HCT116 (cell line): ENCODE measurements around the gene PGM2L1. TPM values are rescaled to one million over a fixed set of nuclear protein-coding genes. Genes with fewer than 3 reads are reported as not detected.

Experiments
- ATAC-seq: fragments of 200-7000 bp; cut with Tn5 transposase; 2 replicates; pipeline ENCODE4 v1.9.1; 2020; ENCODE audit warnings: mild to moderate bottlenecking, moderate library complexity
- BruUV-seq: library from RNA; stranded (reverse); fragments of 400-500 nt; replicated peaks from 2 replicates; lab custom pipeline; 2021; lab: Mats Ljungman, UMichigan
- CTCF ChIA-PET: fragments of 300-600 bp; sonication (Branson Sonifier 250); formaldehyde crosslinking; loops from one replicate; lab custom pipeline; 2021; ENCODE audit warnings: antibody characterized with exemption; lab: Charles Lee
- POLR2A ChIA-PET: fragments of 300-600, 350-600 bp; sonication (Branson Sonifier 250); formaldehyde crosslinking; loops from one replicate; lab custom pipeline; 2021; ENCODE audit warnings: antibody characterized with exemption; lab: Charles Lee
- RAD21 ChIA-PET, 2 experiments: fragments of 300-600 bp; sonication (Branson Sonifier 250); formaldehyde crosslinking; loops; one replicate each; lab custom pipeline; 2023; ENCODE audit warnings: low total read pairs in 2 of 2; ENCODE audit not compliant: uncharacterized antibody in 2 of 2, unreplicated experiment in 2 of 2, low non-redundant PET in 1 of 2; lab: Charles Lee
- DNase-seq: peaks from one replicate; pipeline ENCODE4 v3.0.0-alpha.2; 2010; ENCODE audit warnings: low read depth, low spot score
- H2AFZ ChIP-seq: fragments of 200-600 bp; shearing (Covaris generic), sonication (generic); 2 replicates; pipeline ENCODE4 v1.6.1; 2017; ENCODE audit warnings: low read depth, mixed run types, mixed read lengths, antibody characterized with exemption, low read length; ENCODE audit not compliant: poor library complexity, severe bottlenecking
- H3K27ac ChIP-seq: 2 replicates; pipeline ENCODE4 v1.5.1; 2012; ENCODE audit warnings: low read depth, low read length
- H3K27me3 ChIP-seq: fragments of 200-600 bp; sonication (generic); 2 replicates; pipeline ENCODE4 v1.6.1; 2016; ENCODE audit warnings: mixed run types, low read length, mixed read lengths; ENCODE audit not compliant: insufficient read depth
- H3K36me3 ChIP-seq, 2 experiments: fragments of 200-500 bp in 1 of 2; fragments of 200-600 bp in 1 of 2; sonication (Bioruptor generic) in 1 of 2; sonication (generic) in 1 of 2; 2 replicates each; pipeline versions ENCODE4 v1.5.1 to v1.6.1; 2014 to 2016; ENCODE audit warnings: low read length in 2 of 2, inconsistent platforms in 1 of 2, mixed read lengths in 1 of 2, mixed run types in 1 of 2; ENCODE audit not compliant: insufficient read depth in 2 of 2, control insufficient read depth in 1 of 2
- H3K4me1 ChIP-seq, 2 experiments: fragments of 200-600 bp in 1 of 2; sonication (generic) in 1 of 2; 2 replicates each; pipeline versions ENCODE4 v1.5.1 to v1.6.1; 2012 to 2017; ENCODE audit warnings: low read length in 2 of 2, inconsistent platforms in 1 of 2, mild to moderate bottlenecking in 1 of 2, mixed read lengths in 1 of 2, mixed run types in 1 of 2, moderate library complexity in 1 of 2; ENCODE audit not compliant: insufficient read depth in 2 of 2, control insufficient read depth in 1 of 2
- H3K4me2 ChIP-seq: fragments of 200-600 bp; sonication (generic); 2 replicates; pipeline ENCODE4 v1.6.1; 2017; ENCODE audit warnings: mixed run types, low read length, mixed read lengths
- H3K4me3 ChIP-seq, 2 experiments: fragments of 200-600 bp in 1 of 2; sonication (generic) in 1 of 2; replicated peaks in 1 of 2; 2 replicates each; pipeline ENCODE4 v1.5.1; 2011 to 2016; ENCODE audit warnings: low read length in 2 of 2, control low read depth in 1 of 2, low read depth in 1 of 2, mild to moderate bottlenecking in 1 of 2, mixed read lengths in 1 of 2, mixed run types in 1 of 2
- H3K79me2 ChIP-seq: fragments of 200-600 bp; sonication (generic); 2 replicates; pipeline ENCODE4 v1.6.1; 2017; ENCODE audit warnings: mild to moderate bottlenecking, mixed run types, low read length, moderate library complexity, mixed read lengths; ENCODE audit not compliant: insufficient read depth
- H3K9ac ChIP-seq: fragments of 200-600 bp; sonication (generic); 2 replicates; pipeline ENCODE4 v1.6.1; 2016; ENCODE audit warnings: low read length, mixed read lengths
- H3K9me2 ChIP-seq: fragments of 200-600 bp; sonication (generic), shearing (Covaris generic); 2 replicates; pipeline ENCODE4 v1.6.1; 2017; ENCODE audit warnings: mixed run types, mild to moderate bottlenecking, moderate library complexity; ENCODE audit not compliant: insufficient read depth
- H3K9me3 ChIP-seq, 2 experiments: fragments of 200-500 bp in 1 of 2; fragments of 200-600 bp in 1 of 2; sonication (Bioruptor generic) in 1 of 2; sonication (generic) in 1 of 2; 2 replicates each; pipeline ENCODE4 v1.6.1; 2014 to 2017; ENCODE audit warnings: low read length in 2 of 2, mixed read lengths in 2 of 2, inconsistent platforms in 1 of 2, low read depth in 1 of 2, mild to moderate bottlenecking in 1 of 2, mixed run types in 1 of 2, moderate library complexity in 1 of 2; ENCODE audit not compliant: control insufficient read depth in 1 of 2, insufficient read depth in 1 of 2
- H4K20me1 ChIP-seq: fragments of 200-600 bp; sonication (generic), shearing (Covaris generic); 2 replicates; pipeline ENCODE4 v1.6.1; 2017; ENCODE audit warnings: mixed run types, mild to moderate bottlenecking, moderate library complexity; ENCODE audit not compliant: insufficient read depth
- CBX3 ChIP-seq: IDR thresholded peaks from 2 replicates; pipeline ENCODE4 v1.6.1; 2012; ENCODE audit warnings: low read depth
- CTCF ChIP-seq, 3 experiments: fragments of 200-600 bp in 1 of 3; sonication (generic) in 1 of 3; IDR thresholded peaks in 2 of 3; conservative IDR thresholded peaks in 1 of 3; 2 replicates each; pipeline ENCODE4 v1.5.1; 2012 to 2017; ENCODE audit warnings: low read depth in 2 of 3, low read length in 2 of 3, antibody characterized with exemption in 1 of 3, borderline replicate concordance in 1 of 3, control low read depth in 1 of 3, mild to moderate bottlenecking in 1 of 3, mixed read lengths in 1 of 3, mixed run types in 1 of 3, moderate library complexity in 1 of 3; ENCODE audit not compliant: insufficient read depth in 1 of 3
- EGR1 ChIP-seq: IDR thresholded peaks from 2 replicates; pipeline ENCODE4 v1.6.1; 2012; ENCODE audit warnings: low read depth
- ELF1 ChIP-seq: IDR thresholded peaks from 2 replicates; pipeline ENCODE4 v1.6.1; 2012; ENCODE audit warnings: low read depth, borderline replicate concordance
- EZH2 ChIP-seq: fragments of 200-600 bp; sonication (generic); IDR thresholded peaks from 2 replicates; pipeline ENCODE4 v1.6.1; 2017; ENCODE audit warnings: antibody characterized with exemption, mixed run types
- EZH2phosphoT487 ChIP-seq: fragments of 200-600 bp; IDR thresholded peaks from 2 replicates; pipeline ENCODE4 v1.6.1; 2018; ENCODE audit warnings: antibody characterized with exemption, borderline replicate concordance
- FOSL1 ChIP-seq: IDR thresholded peaks from 2 replicates; pipeline ENCODE4 v1.6.1; 2012; ENCODE audit warnings: low read depth
- MAX ChIP-seq: IDR thresholded peaks from 2 replicates; pipeline ENCODE4 v1.6.1; 2012
- POLR2A ChIP-seq: IDR thresholded peaks from 2 replicates; pipeline ENCODE4 v1.7.0; 2011; ENCODE audit warnings: borderline replicate concordance; ENCODE audit not compliant: insufficient read depth, insufficient read length; ENCODE audit errors: extremely low read depth
- POLR2AphosphoS5 ChIP-seq: IDR thresholded peaks from 2 replicates; pipeline ENCODE4 v1.6.1; 2011; ENCODE audit warnings: mild to moderate bottlenecking, low read depth, low read length, moderate library complexity
- RAD21 ChIP-seq: IDR thresholded peaks from 2 replicates; pipeline ENCODE4 v1.6.1; 2012; ENCODE audit warnings: low read depth, mild to moderate bottlenecking
- REST ChIP-seq: IDR thresholded peaks from 2 replicates; pipeline ENCODE4 v1.6.1; 2012; ENCODE audit warnings: low read depth
- SIN3A ChIP-seq: IDR thresholded peaks from 2 replicates; pipeline ENCODE4 v1.6.1; 2012; ENCODE audit warnings: low read depth
- SP1 ChIP-seq: IDR thresholded peaks from 2 replicates; pipeline ENCODE4 v1.6.1; 2012; ENCODE audit warnings: low read depth
- TCF7L2 ChIP-seq: IDR thresholded peaks from 2 replicates; pipeline ENCODE4 v1.7.0; 2011; ENCODE audit warnings: borderline replicate concordance, inconsistent platforms; ENCODE audit not compliant: insufficient read depth, insufficient read length; ENCODE audit errors: extremely low read depth
- YY1 ChIP-seq: IDR thresholded peaks from 2 replicates; pipeline ENCODE4 v1.6.1; 2011; ENCODE audit warnings: low read length, low read depth, moderate library complexity, mild to moderate bottlenecking; ENCODE audit not compliant: insufficient replicate concordance; ENCODE audit errors: extremely low read depth
- ZBTB33 ChIP-seq: IDR thresholded peaks from 2 replicates; pipeline ENCODE4 v1.6.1; 2011; ENCODE audit warnings: mild to moderate bottlenecking, low read length, moderate library complexity; ENCODE audit not compliant: insufficient replicate concordance; ENCODE audit errors: extremely low read depth
- intact Hi-C: fragments of 100-400 bp; cut with micrococcal nuclease; formaldehyde crosslinking; loops from 2 replicates; pipeline ENCODE4 v1.10.0; 2022
- total RNA-seq: library from RNA; stranded (reverse); gene quantifications from one replicate; pipeline ENCODE4 v1.2.1, GENCODE V29; 2021; ENCODE audit not compliant: unreplicated experiment

Gene PGM2L1
- total RNA-seq, 1 experiment from 2014 or later, result 4.9 TPM

GRCh38 chr11:74409633-74410032 lies 11.4 kb upstream of the PGM2L1 start:
- Histone ChIP-seq H3K79me2 (no peaks in the 10 kb centered on the region), H3K9ac (no peak overlapping the region), H3K27ac (no peak overlapping the region), H3K36me3 (no peaks in the 10 kb centered on the region), H3K4me1 (no peaks in the 10 kb centered on the region), H3K9me3 (no peaks in the 10 kb centered on the region), H3K9me2 (no peaks in the 10 kb centered on the region), H2AFZ (no peak overlapping the region), H3K4me3 (no peak overlapping the region), H3K4me2 (no peak overlapping the region), H4K20me1 (no peaks in the 10 kb centered on the region), H3K27me3 (no peaks in the 10 kb centered on the region)
- TF ChIP-seq RAD21, result no peak
- TF ChIP-seq EZH2, result no peak
- TF ChIP-seq CBX3, result no peak
- no peak for TF ChIP-seq YY1
- TF ChIP-seq SIN3A, result no peak
- no peak for TF ChIP-seq ELF1
- TF ChIP-seq POLR2A, result no peak
- TF ChIP-seq EZH2phosphoT487, result no peak
- no peak for TF ChIP-seq MAX
- TF ChIP-seq POLR2AphosphoS5, result no peak
- TF ChIP-seq FOSL1, result no peak
- no peak for TF ChIP-seq ZBTB33
- TF ChIP-seq CTCF (IDR thresholded peaks at IDR 0.05 in 2 of 3, conservative IDR thresholded peaks at IDR 0.05 in 1 of 3; ENCODE audit: borderline replicate concordance in 1 of 3, insufficient read depth in 1 of 3, low read depth in 2 of 3, low read length in 2 of 3), result no peak
- no peak for TF ChIP-seq REST
- TF ChIP-seq EGR1, result no peak
- no peak for TF ChIP-seq TCF7L2
- TF ChIP-seq SP1, result no peak
- intact Hi-C loops, result no loop called here
- POLR2A ChIA-PET, result interaction anchor here (1.1 kb wide), 1 partner anchor 11 kb away, joined by 3 read pairs; the partner anchor contains the start of gene PGM2L1
- CTCF ChIA-PET, result no interaction called here
- DNase-seq (no peak), ATAC-seq (no peak)
- RAD21 ChIA-PET, result no interaction called here
- no TSS peak for BruUV-seq
